BLaER1 treated with 17β-estradiol and CSF1 and Interleukin-3, amounts not matched to agents 10 nM and 100 nM (cell line): ENCODE data around the gene GNPDA1.

ENCODE experiments used
- H3K27ac ChIP-seq, 11 experiments: shearing (Covaris generic); formaldehyde crosslinking; 2 replicates each; pipeline ENCODE4 v1.8.1; 2022
- H3K27me3 ChIP-seq, 11 experiments: shearing (Covaris generic); formaldehyde crosslinking; 2 replicates each; pipeline ENCODE4 v1.8.1; 2022
- H3K36me3 ChIP-seq, 11 experiments: shearing (Covaris generic); formaldehyde crosslinking; 2 replicates each; pipeline ENCODE4 v1.8.1; 2022
- H3K4me1 ChIP-seq, 10 experiments: shearing (Covaris generic); formaldehyde crosslinking; 2 replicates each; pipeline ENCODE4 v1.8.1; 2022
- H3K4me2 ChIP-seq, 11 experiments: shearing (Covaris generic); formaldehyde crosslinking; 2 replicates each; pipeline ENCODE4 v1.8.1; 2022
- H3K4me3 ChIP-seq, 10 experiments: shearing (Covaris generic); formaldehyde crosslinking; 2 replicates each; pipeline ENCODE4 v1.8.1; 2022
- H3K9ac ChIP-seq, 11 experiments: shearing (Covaris generic); formaldehyde crosslinking; 2 replicates each; pipeline ENCODE4 v1.8.1; 2022
- H3K9me3 ChIP-seq, 11 experiments: shearing (Covaris generic); formaldehyde crosslinking; replicated peaks in 1 of 11; 2 replicates each; pipeline ENCODE4 v1.8.1; 2022
- H4K20me1 ChIP-seq, 11 experiments: shearing (Covaris generic); formaldehyde crosslinking; 2 replicates each; pipeline ENCODE4 v1.8.1; 2022
- Cebpa-rat ChIP-seq, 11 experiments: shearing (Covaris generic); IDR thresholded peaks; 2 replicates each; pipeline ENCODE4 v1.8.1; 2022

GNPDA1 gene

GRCh38 chr5:141960449-141961323, 52.1 kb downstream of the GNPDA1 start:
- Histone ChIP-seq H3K27me3 (no peaks in the 10 kb centered on the region), H3K9me3 (no peaks in the 10 kb centered on the region), H3K36me3 (no peaks in the 10 kb centered on the region), H3K4me2 (peak overlapping the region; percentile 45 to 93 (median 90)), H3K4me1 (peaks cover 55 to 74% (median 62%) of the 10 kb centered on the region in 10 experiments), H4K20me1 (no peaks in the 10 kb centered on the region), H3K9ac (peak overlapping the region in 7 of 11 experiments; percentile 6 to 42 (median 21); a peak in 8 of 22 replicates), H3K4me3 (no peak overlapping the region), H3K27ac (peak overlapping the region in 6 of 11 experiments; percentile 36 to 76 (median 67); a peak in 11 of 22 replicates)
- TF ChIP-seq Cebpa-rat (IDR thresholded peaks at IDR 0.05) = no peak

DNA sequence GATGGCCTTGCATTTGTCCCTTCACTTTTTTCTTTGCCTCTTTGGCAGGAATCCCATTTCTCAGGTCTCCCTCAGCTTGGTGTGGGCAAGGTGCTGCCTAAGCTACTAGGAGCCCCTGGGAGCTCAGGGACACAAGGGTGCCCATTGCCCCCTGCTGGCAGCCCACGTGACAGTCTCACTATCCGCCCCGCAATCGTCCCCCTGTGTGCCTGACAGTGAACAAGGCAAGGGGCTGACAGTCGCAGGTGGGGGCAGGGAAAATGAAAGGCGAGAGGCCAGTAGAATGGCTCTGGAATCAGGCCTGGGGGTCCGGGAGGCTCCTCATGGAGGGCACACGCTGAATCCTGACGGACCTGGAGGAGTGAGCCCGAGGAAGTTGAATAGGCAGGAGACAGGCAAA, 52.8 kb downstream of the GNPDA1 start:
- Histone ChIP-seq H3K4me2 (peak overlapping the region; percentile 2 to 93 (median 90); a peak in 19 of 22 replicates), H3K27me3 (no peaks in the 10 kb centered on the region), H4K20me1 (no peaks in the 10 kb centered on the region), H3K36me3 (no peaks in the 10 kb centered on the region), H3K4me1 (peaks cover 55 to 80% (median 62%) of the 10 kb centered on the region in 10 experiments), H3K9ac (peak overlapping the region in 2 of 11 experiments; percentile 25 to 28; a peak in 2 of 22 replicates), H3K9me3 (no peaks in the 10 kb centered on the region), H3K4me3 (no peak overlapping the region), H3K27ac (peak overlapping the region in 6 of 11 experiments; percentile 13 to 76 (median 69); a peak in 8 of 22 replicates)
- no peak for TF ChIP-seq Cebpa-rat (IDR thresholded peaks at IDR 0.05)

DNA sequence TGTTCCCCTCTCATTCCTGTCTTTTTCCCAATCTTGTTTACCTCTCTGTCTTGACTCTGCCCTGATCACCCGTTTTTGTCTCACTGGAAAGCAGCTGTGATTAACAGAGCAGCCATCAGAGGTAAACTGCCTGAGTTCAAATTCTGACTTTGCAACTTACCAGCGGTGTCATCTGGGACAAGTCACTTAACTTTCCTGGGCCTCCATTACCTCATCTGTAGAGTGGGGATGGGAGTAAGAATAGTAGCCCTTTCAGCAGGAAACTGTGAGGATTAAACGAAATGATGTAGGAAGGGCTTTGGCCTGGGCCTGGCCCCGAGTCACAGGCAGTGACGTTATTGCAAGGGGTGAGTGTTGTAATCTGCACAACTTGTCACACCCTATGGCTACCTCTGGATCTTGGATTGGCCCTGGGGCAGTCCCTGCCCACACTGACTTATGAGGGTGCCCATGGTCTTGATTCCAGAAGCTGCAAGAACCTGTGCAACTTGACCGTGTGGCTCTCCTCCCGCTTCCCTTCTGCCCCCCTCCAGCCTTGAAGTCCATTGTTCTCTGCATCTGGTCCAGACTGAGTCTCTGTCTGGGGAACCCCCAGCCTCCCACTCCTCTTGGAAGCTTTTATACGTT, 54.2 kb downstream of the GNPDA1 start:
- H3K9me3 ChIP-seq = no peaks in the 10 kb centered on the region
- H3K27me3 ChIP-seq = no peaks in the 10 kb centered on the region
- H3K4me2 ChIP-seq = peak overlapping the region; percentile 76 to 93 (median 90)
- H3K9ac ChIP-seq = peak overlapping the region in 10 of 11 experiments; percentile 40 to 71 (median 61); a peak in 19 of 22 replicates
- 0 out of 22 replicates have a peak, but pooled peaks of 2 of the 11 experiments have one; percentile 18 to 20 for TF ChIP-seq Cebpa-rat (IDR thresholded peaks at IDR 0.05)
- H3K4me1 ChIP-seq = peaks cover 57 to 87% (median 69%) of the 10 kb centered on the region in 10 experiments
- peak overlapping the region in 10 of 11 experiments; percentile 47 to 76 (median 69); a peak in 20 of 22 replicates for H3K27ac ChIP-seq
- no peaks in the 10 kb centered on the region for H3K36me3 ChIP-seq
- H4K20me1 ChIP-seq = no peaks in the 10 kb centered on the region
- peak overlapping the region in 9 of 10 experiments; percentile 27 to 64 (median 48); a peak in 14 of 20 replicates for H3K4me3 ChIP-seq

DNA sequence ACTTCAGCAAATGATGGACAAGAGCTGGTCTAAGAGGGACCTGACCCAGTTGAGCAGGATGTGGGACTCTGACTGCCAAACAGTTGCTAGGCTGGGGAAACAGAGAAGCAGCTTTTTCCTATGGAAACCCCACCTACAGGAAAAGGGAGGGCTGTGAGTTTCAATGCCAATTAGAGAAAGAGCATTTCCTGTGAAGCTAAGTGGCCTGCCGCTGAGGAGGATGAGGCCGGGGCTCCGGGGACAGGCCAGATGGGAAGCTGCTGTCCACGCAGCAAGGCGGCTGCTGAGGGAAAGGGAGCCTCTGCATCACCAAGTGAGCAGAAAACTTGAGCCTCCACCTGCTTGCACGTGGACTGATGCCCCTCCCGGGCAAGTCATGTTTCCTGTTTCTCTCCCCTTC, 54.7 kb downstream of the GNPDA1 start, which contains the start of gene PCDH12:
TSS of gene PCDH12 (minus strand) at position 90 of the 400 bp plus-strand sequence. CDS start 351 bp downstream, outside the sequence.
- H3K4me3 ChIP-seq = peak within 1 kb of the TSS in 9 of 10 experiments; percentile 27 to 64 (median 48); a peak in 15 of 20 replicates
- H3K27me3 ChIP-seq = no peaks in the 10 kb centered on the region
- peak within 1 kb of the TSS; percentile 76 to 93 (median 90) for H3K4me2 ChIP-seq
- peak within 1 kb of the TSS in 10 of 11 experiments; percentile 47 to 76 (median 69); a peak in 20 of 22 replicates for H3K27ac ChIP-seq
- peaks cover 58 to 88% (median 70%) of the 10 kb centered on the region in 10 experiments for H3K4me1 ChIP-seq
- no peaks in the 10 kb centered on the region for H3K36me3 ChIP-seq
- TF ChIP-seq Cebpa-rat (IDR thresholded peaks at IDR 0.05) = no peak
- H3K9ac ChIP-seq = peak within 1 kb of the TSS; percentile 23 to 71 (median 60); a peak in 20 of 22 replicates
- no peaks in the 10 kb centered on the region for H4K20me1 ChIP-seq
- H3K9me3 ChIP-seq = no peaks in the 10 kb centered on the region

GRCh38 chr5:141957367-141957996, 55.3 kb downstream of the GNPDA1 start:
- Histone ChIP-seq H4K20me1 (no peaks in the 10 kb centered on the region), H3K4me3 (peak overlapping the region in 9 of 10 experiments; percentile 27 to 64 (median 48); a peak in 15 of 20 replicates), H3K4me2 (peak overlapping the region; percentile 76 to 93 (median 90)), H3K36me3 (no peaks in the 10 kb centered on the region), H3K9me3 (no peaks in the 10 kb centered on the region), H3K9ac (peak overlapping the region; percentile 23 to 71 (median 60); a peak in 18 of 22 replicates), H3K27me3 (no peaks in the 10 kb centered on the region), H3K4me1 (peaks cover 65 to 95% (median 76%) of the 10 kb centered on the region in 10 experiments), H3K27ac (peak overlapping the region in 10 of 11 experiments; percentile 47 to 76 (median 69); a peak in 19 of 22 replicates)
- TF ChIP-seq Cebpa-rat (IDR thresholded peaks at IDR 0.05) = peak in 7 of 11 experiments; percentile 15 to 72 (median 44); a peak in 4 of 22 replicates

DNA sequence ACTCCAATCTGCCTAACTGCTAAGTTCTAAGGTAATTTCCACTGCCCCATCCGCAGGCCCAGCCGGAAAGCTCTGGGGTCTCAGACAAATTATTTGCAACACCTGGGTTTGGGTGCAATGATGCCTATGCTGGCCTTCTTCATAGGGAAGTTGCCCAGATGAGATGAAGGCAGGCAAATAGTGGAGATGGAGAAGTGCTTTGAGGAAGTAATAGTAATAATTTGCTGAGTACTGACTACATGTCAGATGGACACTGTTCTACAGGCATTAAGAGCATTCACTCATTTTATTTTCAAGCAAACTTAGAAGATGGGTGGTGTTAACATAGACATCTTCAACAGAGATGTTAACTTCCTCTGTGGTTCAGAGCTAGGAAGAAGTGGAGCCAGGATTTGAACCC, 58.6 kb downstream of the GNPDA1 start:
- Histone ChIP-seq H3K9me3 (no peaks in the 10 kb centered on the region), H3K4me2 (peak overlapping the region; percentile 73 to 90 (median 83)), H3K4me3 (peak overlapping the region in 1 of 10 experiments; percentile 40; a peak in 1 of 20 replicates), H3K4me1 (peaks cover 61 to 100% (median 76%) of the 10 kb centered on the region in 10 experiments), H3K36me3 (0 out of 22 replicates have a peak, but pooled peaks cover 0 to 3% (median 0%) of the 10 kb centered on the region in 11 experiments), H3K9ac (0 out of 22 replicates have a peak overlapping the region, but pooled peaks of 1 of the 11 experiments have one; percentile 1), H3K27ac (peak overlapping the region in 4 of 11 experiments; percentile 1 to 73 (median 38); a peak in 5 of 22 replicates), H4K20me1 (no peaks in the 10 kb centered on the region), H3K27me3 (no peaks in the 10 kb centered on the region)
- TF ChIP-seq Cebpa-rat (IDR thresholded peaks at IDR 0.05) = no peak

DNA sequence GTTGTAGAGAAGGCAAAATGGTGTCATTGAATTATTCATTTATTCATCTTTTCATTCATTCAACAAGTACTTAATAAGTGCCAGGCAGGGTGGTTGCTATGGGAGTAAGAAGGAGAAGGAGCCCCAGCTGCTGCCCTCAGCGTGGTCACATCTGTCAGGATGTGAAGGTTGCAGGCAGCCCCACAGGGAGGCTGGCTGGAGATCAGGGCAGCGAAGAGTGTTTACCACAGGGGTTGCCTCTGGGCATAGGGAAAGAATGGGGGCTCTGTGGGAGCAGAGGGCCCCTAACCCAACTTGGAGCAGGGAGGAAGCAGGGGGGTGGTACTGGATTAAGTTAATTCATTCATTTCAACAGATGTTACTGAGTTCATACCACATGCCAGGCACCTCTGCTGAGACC, 60.8 kb downstream of the GNPDA1 start:
- Histone ChIP-seq H3K27me3 (no peaks in the 10 kb centered on the region), H3K9ac (peak overlapping the region in 4 of 11 experiments; percentile 3 to 53 (median 31); a peak in 5 of 22 replicates), H3K4me1 (peaks cover 49 to 99% (median 62%) of the 10 kb centered on the region in 10 experiments), H3K27ac (peak overlapping the region in 9 of 11 experiments; percentile 30 to 73 (median 53); a peak in 16 of 22 replicates), H3K36me3 (peaks cover 0 to 8% (median 0%) of the 10 kb centered on the region in 11 experiments; a peak in 2 of 22 replicates), H3K4me2 (peak overlapping the region; percentile 73 to 90 (median 83)), H3K4me3 (no peak overlapping the region), H4K20me1 (no peaks in the 10 kb centered on the region), H3K9me3 (no peaks in the 10 kb centered on the region)
- TF ChIP-seq Cebpa-rat (IDR thresholded peaks at IDR 0.05) = no peak
